ENCODE results near the gene LOC101059915.
"Not testable (repeated sequence)": the region's sequence is repeated elsewhere in the genome, so short reads cannot be mapped to it uniquely, and the experiment has no call there.

LOC101059915 gene

DNA sequence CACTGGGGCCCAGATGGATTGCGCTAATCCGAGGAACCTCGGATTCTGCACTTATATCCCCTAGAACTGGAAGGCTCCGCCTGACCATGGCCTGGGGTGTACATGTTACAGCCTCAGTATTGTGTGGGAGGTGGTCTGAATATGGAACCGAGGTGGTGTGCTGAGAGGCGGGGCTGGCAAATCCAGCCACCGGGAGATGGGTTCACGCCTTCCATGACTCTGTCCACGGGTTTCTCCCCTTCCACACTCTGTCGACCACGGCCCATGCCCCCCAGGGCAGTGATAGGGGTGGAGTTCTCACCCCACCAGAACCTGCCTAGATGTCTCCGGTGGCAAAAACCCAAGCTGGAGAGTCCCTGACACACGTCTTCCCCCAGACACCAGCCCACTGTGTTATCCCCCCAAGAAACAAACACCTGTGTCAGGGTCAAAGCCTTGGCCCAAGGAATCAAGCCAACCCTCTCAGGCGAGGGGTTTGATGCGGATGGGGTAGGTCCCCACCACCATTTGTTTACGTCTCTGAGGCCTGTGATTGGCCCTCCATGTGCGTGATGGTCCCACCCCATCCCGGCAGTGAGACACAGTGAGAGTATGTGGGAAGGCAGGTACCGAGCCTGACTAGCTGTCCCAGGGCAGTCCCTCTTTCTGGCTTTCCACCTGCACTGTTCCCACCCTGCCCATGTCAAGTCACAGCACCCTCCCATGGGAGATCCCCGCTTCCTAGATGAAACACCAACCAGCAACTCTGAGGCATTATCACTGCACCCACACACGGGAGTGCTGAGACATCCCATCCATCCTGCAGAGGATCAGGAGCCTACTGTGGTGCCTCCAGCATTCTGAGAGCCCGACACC lies 6.6 kb upstream of the LOC101059915 start:
- Histone ChIP-seq H3K27me3 (ENCODE audit: insufficient read depth, low read length) (no peaks in the 10 kb centered on the region), H4K91ac (ENCODE audit: low read depth, low read length) (no peak overlapping the region), H3K4me2 (ENCODE audit: low read length) (no peak overlapping the region), H2BK120ac (ENCODE audit: insufficient read depth, low read length, poor library complexity) (no peak overlapping the region), H2AFZ (ENCODE audit: insufficient read depth, low read length, poor library complexity) (no peak overlapping the region), H3K36me3 (ENCODE audit: control insufficient read depth in 1 of 2, insufficient read depth in 2 of 2, low read length in 2 of 2) (no peaks in the 10 kb centered on the region), H2AK5ac (ENCODE audit: low read length) (no peak overlapping the region), H3K27ac (ENCODE audit: low read depth, low read length) (no peak overlapping the region), H3K79me2 (ENCODE audit: control insufficient read depth, insufficient read depth, low read length, poor library complexity) (no peaks in the 10 kb centered on the region), H3K4me1 (ENCODE audit: control insufficient read depth in 1 of 2, insufficient read depth in 2 of 2, low read length in 2 of 2) (no peaks in the 10 kb centered on the region), H3K23ac (ENCODE audit: low read length) (no peak overlapping the region), H3K4ac (ENCODE audit: low read depth, low read length) (no peak overlapping the region), H3K4me3 (ENCODE audit: low read depth, low read length) (no peak overlapping the region), H2BK12ac (ENCODE audit: low read length) (no peak overlapping the region), H3K9me3 (ENCODE audit: insufficient read depth, low read depth, low read length) (no peaks in the 10 kb centered on the region), H4K12ac (ENCODE audit: low read depth, low read length) (no peak overlapping the region), H3K18ac (ENCODE audit: low read length) (no peak overlapping the region), H3K9ac (ENCODE audit: low read length) (no peak overlapping the region), H4K8ac (ENCODE audit: low read depth, low read length) (no peak overlapping the region), H3K14ac (ENCODE audit: low read length) (no peak overlapping the region), H2BK5ac (ENCODE audit: low read depth, low read length, poor library complexity) (no peak overlapping the region), H3K79me1 (ENCODE audit: low read length) (no peaks in the 10 kb centered on the region)
- no CpG with 5 or more reads among the region's 22 CpGs for WGBS (ENCODE audit: extremely low coverage, insufficient coverage, insufficient read length)
- no peak for DNase-seq

DNA sequence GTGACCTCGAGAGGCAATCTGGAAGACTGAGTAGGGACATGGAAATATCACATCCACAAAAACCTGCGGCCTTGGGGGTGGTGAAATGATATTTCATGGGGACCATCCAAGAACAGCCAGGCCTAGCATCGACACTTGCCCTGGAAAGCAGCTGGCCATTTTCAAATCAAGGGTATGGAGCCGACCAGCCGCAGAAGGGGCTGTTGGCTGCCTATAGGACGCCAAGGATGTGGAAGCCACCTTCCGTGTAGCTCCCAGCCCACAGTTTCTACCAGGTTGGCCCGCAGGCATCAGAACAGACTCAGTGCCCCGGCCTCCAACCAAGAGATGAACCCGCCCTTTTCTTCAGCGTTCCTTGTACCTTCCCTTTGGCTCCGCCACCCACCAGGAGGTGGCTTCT lies 5.4 kb upstream of the LOC101059915 start:
- H3K4ac ChIP-seq (ENCODE audit: low read depth, low read length), result no peak overlapping the region
- H2AFZ ChIP-seq (ENCODE audit: insufficient read depth, low read length, poor library complexity), result no peak overlapping the region
- H4K91ac ChIP-seq (ENCODE audit: low read depth, low read length), result no peak overlapping the region
- H3K14ac ChIP-seq (ENCODE audit: low read length), result no peak overlapping the region
- no peak overlapping the region for H2BK12ac ChIP-seq (ENCODE audit: low read length)
- H3K9ac ChIP-seq (ENCODE audit: low read length), result no peak overlapping the region
- H3K36me3 ChIP-seq (ENCODE audit: control insufficient read depth in 1 of 2, insufficient read depth in 2 of 2, low read length in 2 of 2), result no peaks in the 10 kb centered on the region
- no peak overlapping the region for H3K23ac ChIP-seq (ENCODE audit: low read length)
- no CpG with 5 or more reads among the region's 12 CpGs for WGBS (ENCODE audit: extremely low coverage, insufficient coverage, insufficient read length)
- no peak overlapping the region for H3K4me2 ChIP-seq (ENCODE audit: low read length)
- no peaks in the 10 kb centered on the region for H3K4me1 ChIP-seq (ENCODE audit: control insufficient read depth in 1 of 2, insufficient read depth in 2 of 2, low read length in 2 of 2)
- DNase-seq, result no peak
- H3K18ac ChIP-seq (ENCODE audit: low read length), result no peak overlapping the region
- no peak overlapping the region for H4K8ac ChIP-seq (ENCODE audit: low read depth, low read length)
- no peak overlapping the region for H2BK120ac ChIP-seq (ENCODE audit: insufficient read depth, low read length, poor library complexity)
- H2BK5ac ChIP-seq (ENCODE audit: low read depth, low read length, poor library complexity), result no peak overlapping the region
- H3K4me3 ChIP-seq (ENCODE audit: low read depth, low read length), result no peak overlapping the region
- peaks cover 2% of the 10 kb centered on the region for H3K9me3 ChIP-seq (ENCODE audit: insufficient read depth, low read depth, low read length)
- H3K27me3 ChIP-seq (ENCODE audit: insufficient read depth, low read length), result no peaks in the 10 kb centered on the region
- no peak overlapping the region for H3K27ac ChIP-seq (ENCODE audit: low read depth, low read length)
- no peak overlapping the region for H2AK5ac ChIP-seq (ENCODE audit: low read length)
- H3K79me1 ChIP-seq (ENCODE audit: low read length), result no peaks in the 10 kb centered on the region
- H3K79me2 ChIP-seq (ENCODE audit: control insufficient read depth, insufficient read depth, low read length, poor library complexity), result no peaks in the 10 kb centered on the region
- H4K12ac ChIP-seq (ENCODE audit: low read depth, low read length), result no peak overlapping the region

DNA sequence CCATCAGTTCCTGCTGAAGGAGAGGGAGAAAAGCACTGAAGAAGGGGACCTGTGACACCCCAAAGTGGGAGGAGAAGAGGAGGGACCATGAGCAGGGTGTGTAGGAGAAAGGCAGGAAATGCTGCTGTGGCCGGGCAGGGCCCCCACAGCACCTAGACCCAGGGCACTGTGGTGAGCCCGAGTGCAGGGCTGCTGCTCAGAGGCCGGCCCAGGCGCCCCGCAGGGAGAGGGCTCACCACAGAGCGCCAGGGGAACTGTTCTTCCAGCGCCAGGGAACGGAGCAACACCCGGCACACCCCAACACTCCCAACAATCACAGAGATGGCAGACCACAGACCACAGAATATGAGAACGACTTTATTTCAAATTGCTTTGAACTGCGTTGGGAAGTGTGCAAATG lies 4.7 kb upstream of the LOC101059915 start:
- H2BK12ac ChIP-seq (ENCODE audit: low read length); H3K79me1 ChIP-seq (ENCODE audit: low read length); H3K9me3 ChIP-seq (ENCODE audit: insufficient read depth, low read depth, low read length); H3K23ac ChIP-seq (ENCODE audit: low read length); H3K36me3 ChIP-seq (ENCODE audit: control insufficient read depth in 1 of 2, insufficient read depth in 2 of 2, low read length in 2 of 2); DNase-seq; H3K27me3 ChIP-seq (ENCODE audit: insufficient read depth, low read length); H3K18ac ChIP-seq (ENCODE audit: low read length); H3K27ac ChIP-seq (ENCODE audit: low read depth, low read length); H4K12ac ChIP-seq (ENCODE audit: low read depth, low read length); H3K4me1 ChIP-seq (ENCODE audit: control insufficient read depth in 1 of 2, insufficient read depth in 2 of 2, low read length in 2 of 2); H3K4me2 ChIP-seq (ENCODE audit: low read length); H2AFZ ChIP-seq (ENCODE audit: insufficient read depth, low read length, poor library complexity); H4K8ac ChIP-seq (ENCODE audit: low read depth, low read length); H3K4me3 ChIP-seq (ENCODE audit: low read depth, low read length); H3K14ac ChIP-seq (ENCODE audit: low read length); H4K91ac ChIP-seq (ENCODE audit: low read depth, low read length); H2AK5ac ChIP-seq (ENCODE audit: low read length); H2BK120ac ChIP-seq (ENCODE audit: insufficient read depth, low read length, poor library complexity); H2BK5ac ChIP-seq (ENCODE audit: low read depth, low read length, poor library complexity); H3K79me2 ChIP-seq (ENCODE audit: control insufficient read depth, insufficient read depth, low read length, poor library complexity); H3K9ac ChIP-seq (ENCODE audit: low read length); H3K4ac ChIP-seq (ENCODE audit: low read depth, low read length): not testable (repeated sequence)
- no CpG with 5 or more reads among the region's 11 CpGs for WGBS (ENCODE audit: extremely low coverage, insufficient coverage, insufficient read length)

DNA sequence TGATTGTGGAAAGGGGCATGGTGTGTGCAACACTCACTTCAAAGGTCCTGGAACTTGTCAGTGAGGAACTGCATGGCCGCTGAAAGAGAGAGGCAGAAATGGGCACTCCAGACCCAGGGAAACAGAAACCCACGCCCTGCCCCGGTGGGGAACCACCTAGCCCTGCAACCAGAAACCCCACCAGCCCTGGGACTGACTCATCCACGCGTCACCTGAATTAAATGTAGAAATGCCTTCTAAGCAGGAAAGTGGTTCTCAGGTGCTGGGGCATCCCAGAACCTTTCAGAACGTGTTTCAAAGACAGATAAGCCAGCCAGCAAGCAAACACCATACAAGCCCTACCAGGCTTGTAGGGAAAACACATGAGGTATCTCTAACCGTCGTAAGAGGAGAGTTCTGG lies 4.1 kb upstream of the LOC101059915 start:
- not testable (repeated sequence) for H4K8ac ChIP-seq (ENCODE audit: low read depth, low read length); H3K9me3 ChIP-seq (ENCODE audit: insufficient read depth, low read depth, low read length); H3K27ac ChIP-seq (ENCODE audit: low read depth, low read length); H3K4me3 ChIP-seq (ENCODE audit: low read depth, low read length); H3K9ac ChIP-seq (ENCODE audit: low read length); H3K79me2 ChIP-seq (ENCODE audit: control insufficient read depth, insufficient read depth, low read length, poor library complexity); H2BK5ac ChIP-seq (ENCODE audit: low read depth, low read length, poor library complexity); H2BK12ac ChIP-seq (ENCODE audit: low read length); H2AFZ ChIP-seq (ENCODE audit: insufficient read depth, low read length, poor library complexity); H3K79me1 ChIP-seq (ENCODE audit: low read length); H4K91ac ChIP-seq (ENCODE audit: low read depth, low read length); H4K12ac ChIP-seq (ENCODE audit: low read depth, low read length); H3K4me1 ChIP-seq (ENCODE audit: control insufficient read depth in 1 of 2, insufficient read depth in 2 of 2, low read length in 2 of 2); H3K23ac ChIP-seq (ENCODE audit: low read length); H3K18ac ChIP-seq (ENCODE audit: low read length); DNase-seq; H3K4me2 ChIP-seq (ENCODE audit: low read length); H3K27me3 ChIP-seq (ENCODE audit: insufficient read depth, low read length); H2AK5ac ChIP-seq (ENCODE audit: low read length); H3K14ac ChIP-seq (ENCODE audit: low read length); H2BK120ac ChIP-seq (ENCODE audit: insufficient read depth, low read length, poor library complexity); H3K36me3 ChIP-seq (ENCODE audit: control insufficient read depth in 1 of 2, insufficient read depth in 2 of 2, low read length in 2 of 2); H3K4ac ChIP-seq (ENCODE audit: low read depth, low read length)
- no CpG with 5 or more reads among the region's 8 CpGs for WGBS (ENCODE audit: extremely low coverage, insufficient coverage, insufficient read length)

Data from trophoblast cell (in vitro differentiated cells and primary cell).